Type B pancreatic cell (in vitro differentiated cells): ENCODE data around the gene SHCBP1. TPM values are rescaled to one million over a fixed set of nuclear protein-coding genes. Genes with fewer than 3 reads are reported as not detected.

Experiments used
- DNase-seq: peaks from one replicate; pipeline ENCODE4 v3.0.0; 2021; ENCODE audit warnings: mixed read lengths; ENCODE audit not compliant: unreplicated experiment; ENCODE audit errors: extremely low spot score
- H3K27ac Mint-ChIP-seq: 2 replicates; pipeline ENCODE4 v1.8.0; 2021; ENCODE audit warnings: mild to moderate bottlenecking, mixed read lengths
- H3K27me3 Mint-ChIP-seq: 2 replicates; pipeline ENCODE4 v1.8.0; 2021; ENCODE audit warnings: mixed read lengths
- H3K36me3 Mint-ChIP-seq: 2 replicates; pipeline ENCODE4 v1.8.0; 2021; ENCODE audit warnings: mixed read lengths
- H3K4me1 Mint-ChIP-seq: one replicate; pipeline ENCODE4 v1.8.0; 2021; ENCODE audit warnings: mixed read lengths; ENCODE audit not compliant: unreplicated experiment
- H3K4me3 Mint-ChIP-seq: 2 replicates; pipeline ENCODE4 v1.8.0; 2021; ENCODE audit warnings: mild to moderate bottlenecking, mixed read lengths
- H3K9me3 Mint-ChIP-seq: 2 replicates; pipeline ENCODE4 v1.8.0; 2021; ENCODE audit warnings: mixed read lengths
- CTCF ChIP-seq: fragments of 200-600 bp; sonication (generic); conservative IDR thresholded peaks from 2 replicates; pipeline ENCODE4 v1.5.0; 2021; ENCODE audit warnings: antibody characterized with exemption, mild to moderate bottlenecking
- total RNA-seq: library from RNA; stranded (reverse); gene quantifications from 2 replicates; pipeline ENCODE4 v1.2.1, GENCODE V29; 2021; ENCODE audit warnings: low replicate concordance

The SHCBP1 gene
- total RNA-seq, 1 donor from 2014 or later = 12.7 TPM

GRCh38 chr16:46620266-46621005, 743 bp downstream of the SHCBP1 start:
- Mint-ChIP-seq H3K9me3 (no peaks in the 10 kb centered on the region), H3K27ac (peak overlapping the region; percentile 73), H3K36me3 (peaks cover 5% of the 10 kb centered on the region)

GRCh38 chr16:46618516-46618915, 2.7 kb downstream of the SHCBP1 start:
- Mint-ChIP-seq H3K9me3 (no peaks in the 10 kb centered on the region), H3K4me3 (no peak overlapping the region), H3K36me3 (peaks cover 5% of the 10 kb centered on the region), H3K4me1 (peaks cover 17% of the 10 kb centered on the region), H3K27ac (no peak overlapping the region), H3K27me3 (no peaks in the 10 kb centered on the region)
- DNase-seq = no peak
- TF ChIP-seq CTCF = no peak

More at GRCh38 chr16:46620266-46621005, 743 bp downstream of the SHCBP1 start:
- no peak for TF ChIP-seq CTCF
- Mint-ChIP-seq H3K27me3 (no peaks in the 10 kb centered on the region), H3K4me1 (peaks cover 17% of the 10 kb centered on the region), H3K4me3 (peak overlapping the region; percentile 91)
- no peak for DNase-seq

GRCh38 chr16:46614006-46614405, 7.2 kb downstream of the SHCBP1 start:
- no peak for TF ChIP-seq CTCF
- H3K9me3 Mint-ChIP-seq = no peaks in the 10 kb centered on the region
- no peak overlapping the region for H3K27ac Mint-ChIP-seq
- H3K27me3 Mint-ChIP-seq = no peaks in the 10 kb centered on the region
- DNase-seq = no peak
- H3K4me3 Mint-ChIP-seq = no peak overlapping the region
- no peaks in the 10 kb centered on the region for H3K4me1 Mint-ChIP-seq
- peaks cover 5% of the 10 kb centered on the region for H3K36me3 Mint-ChIP-seq

GRCh38 chr16:46613352-46613751, 7.8 kb downstream of the SHCBP1 start:
- no peak for DNase-seq
- Mint-ChIP-seq H3K27me3 (no peaks in the 10 kb centered on the region), H3K9me3 (no peaks in the 10 kb centered on the region), H3K27ac (no peak overlapping the region), H3K4me3 (no peak overlapping the region), H3K4me1 (no peaks in the 10 kb centered on the region), H3K36me3 (peaks cover 5% of the 10 kb centered on the region)
- no peak for TF ChIP-seq CTCF

GRCh38 chr16:46612121-46612520, 9.1 kb downstream of the SHCBP1 start:
- Mint-ChIP-seq H3K4me1 (no peaks in the 10 kb centered on the region), H3K9me3 (no peaks in the 10 kb centered on the region), H3K36me3 (peaks cover 11% of the 10 kb centered on the region), H3K27me3 (no peaks in the 10 kb centered on the region), H3K4me3 (no peak overlapping the region), H3K27ac (no peak overlapping the region)
- no peak for TF ChIP-seq CTCF
- no peak for DNase-seq
